OCI-M1 (cell line): ENCODE measurements around the gene TAOK1.
"Not testable (repeated sequence)": the region's sequence is repeated elsewhere in the genome, so short reads cannot be mapped to it uniquely, and the experiment has no call there.

ENCODE experiments used
- DNase-seq: peaks from one replicate; lab custom pipeline; 2025; lab: John Stamatoyannopoulos, UW

TAOK1 gene

GRCh38 chr17:29546830-29547229 lies 156.7 kb downstream of the TAOK1 start:
- peak; percentile 32 for DNase-seq

- peak; percentile 76 for DNase-seq
Observed at GRCh38 chr17:29549177-29549923, 159.2 kb downstream of the TAOK1 start.

- no peak for DNase-seq
Observed at GRCh38 chr17:29555840-29556239, 165.7 kb downstream of the TAOK1 start.

- peak; percentile 82 for DNase-seq
Observed at GRCh38 chr17:29557085-29557738, 167.0 kb downstream of the TAOK1 start.

- DNase-seq, result no peak
Observed at GRCh38 chr17:29557739-29558116, 167.6 kb downstream of the TAOK1 start.

GRCh38 chr17:29558139-29558538 lies 168.0 kb downstream of the TAOK1 start:
- not testable (repeated sequence) for DNase-seq

- no peak for DNase-seq
Observed at GRCh38 chr17:29559640-29560039, 169.5 kb downstream of the TAOK1 start.

GRCh38 chr17:29560316-29560715 lies 170.2 kb downstream of the TAOK1 start:
- no peak for DNase-seq

GRCh38 chr17:29561554-29562517 lies 171.7 kb downstream of the TAOK1 start:
- no peak for DNase-seq

GRCh38 chr17:29562615-29563014 lies 172.5 kb downstream of the TAOK1 start:
- DNase-seq, result no peak

- DNase-seq, result no peak
Observed at GRCh38 chr17:29563816-29564215, 173.7 kb downstream of the TAOK1 start.

GRCh38 chr17:29565643-29566472 lies 175.7 kb downstream of the TAOK1 start:
- DNase-seq, result no peak

- DNase-seq, result peak; percentile 60
Observed at GRCh38 chr17:29566473-29567303, 176.5 kb downstream of the TAOK1 start, which contains the start of gene ABHD15. Gene ABHD15, minus strand, starts transcription at chr17:29567037. Its CDS starts 71 bp downstream, at chr17:29566966.

GRCh38 chr17:29567304-29567553 lies 177.1 kb downstream of the TAOK1 start:
- DNase-seq, result no peak

- peak; percentile 75 for DNase-seq
Observed at GRCh38 chr17:29567554-29568330, 177.6 kb downstream of the TAOK1 start.

- DNase-seq, result peak; percentile 85
Observed at GRCh38 chr17:29568331-29569244, 178.4 kb downstream of the TAOK1 start, which contains the start of gene TP53I13. Gene TP53I13, plus strand, starts transcription at chr17:29568701. Its CDS starts 58 bp downstream, at chr17:29568759.

- DNase-seq, result no peak
Observed at GRCh38 chr17:29569245-29569950, 179.2 kb downstream of the TAOK1 start.

- DNase-seq, result no peak
Observed at GRCh38 chr17:29570521-29570920, 180.4 kb downstream of the TAOK1 start.
